ENCODE measurements around the gene HMX1. TPM values are rescaled to one million over a fixed set of nuclear protein-coding genes. Genes with fewer than 3 reads are reported as not detected.

The HMX1 gene
- total RNA-seq, 1 donor, result not detected

GRCh38 chr4:8886612-8887406 lies 15.2 kb upstream of the HMX1 start:
- no peak overlapping the region for H3K4me3 ChIP-seq (ENCODE audit: low read length)

GRCh38 chr4:8882239-8882638 lies 10.6 kb upstream of the HMX1 start:
- no peaks in the 10 kb centered on the region for H3K27me3 ChIP-seq (ENCODE audit: insufficient read depth, low read length)

More at GRCh38 chr4:8886612-8887406, 15.2 kb upstream of the HMX1 start:
- Histone ChIP-seq H3K27me3 (ENCODE audit: insufficient read depth, low read length) (peaks cover 31% of the 10 kb centered on the region), H3K9me3 (ENCODE audit: low read depth, low read length) (no peaks in the 10 kb centered on the region), H3K4me1 (ENCODE audit: insufficient read depth, low read length) (no peaks in the 10 kb centered on the region)

GRCh38 chr4:8880851-8881250 lies 9.2 kb upstream of the HMX1 start:
- Histone ChIP-seq H3K27me3 (ENCODE audit: insufficient read depth, low read length) (peaks cover 13% of the 10 kb centered on the region), H3K4me3 (ENCODE audit: low read length) (no peak overlapping the region), H3K4me1 (ENCODE audit: insufficient read depth, low read length) (no peaks in the 10 kb centered on the region), H3K9me3 (ENCODE audit: low read depth, low read length) (no peaks in the 10 kb centered on the region)

More at GRCh38 chr4:8882239-8882638, 10.6 kb upstream of the HMX1 start:
- Histone ChIP-seq H3K4me1 (ENCODE audit: insufficient read depth, low read length) (no peaks in the 10 kb centered on the region), H3K9me3 (ENCODE audit: low read depth, low read length) (no peaks in the 10 kb centered on the region), H3K4me3 (ENCODE audit: low read length) (no peak overlapping the region)

- Histone ChIP-seq H3K9me3 (ENCODE audit: low read depth, low read length) (no peaks in the 10 kb centered on the region), H3K27me3 (ENCODE audit: insufficient read depth, low read length) (peaks cover 24% of the 10 kb centered on the region), H3K4me3 (ENCODE audit: low read length) (no peak overlapping the region), H3K4me1 (ENCODE audit: insufficient read depth, low read length) (no peaks in the 10 kb centered on the region)
Measured at GRCh38 chr4:8879574-8879973, 7.9 kb upstream of the HMX1 start.

DNA sequence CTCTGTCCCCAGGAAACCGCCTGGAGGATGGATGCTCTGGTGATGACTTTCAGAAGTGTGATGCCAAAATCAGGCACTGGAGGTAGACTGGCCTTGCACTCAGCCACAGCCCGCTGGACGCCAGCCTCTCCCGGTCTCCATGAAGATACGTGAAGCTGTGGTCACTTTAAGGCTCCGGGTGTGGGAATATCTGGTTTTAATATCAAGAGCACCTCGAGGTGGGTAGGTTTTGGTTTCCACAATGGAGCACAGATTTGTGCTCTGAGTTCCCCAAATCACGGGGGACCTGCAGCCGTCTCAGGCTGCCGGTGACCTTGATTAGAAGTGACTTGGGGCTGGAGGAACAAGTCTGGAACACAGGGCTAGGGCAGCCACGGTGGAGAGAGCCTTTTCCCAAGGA lies 6.8 kb upstream of the HMX1 start:
- H3K4me3 ChIP-seq (ENCODE audit: low read length), result no peak overlapping the region
- no peaks in the 10 kb centered on the region for H3K4me1 ChIP-seq (ENCODE audit: insufficient read depth, low read length)
- no peaks in the 10 kb centered on the region for H3K9me3 ChIP-seq (ENCODE audit: low read depth, low read length)
- peaks cover 35% of the 10 kb centered on the region for H3K27me3 ChIP-seq (ENCODE audit: insufficient read depth, low read length)

- Histone ChIP-seq H3K4me3 (ENCODE audit: low read length) (no peak overlapping the region), H3K27me3 (ENCODE audit: insufficient read depth, low read length) (peaks cover 42% of the 10 kb centered on the region), H3K9me3 (ENCODE audit: low read depth, low read length) (no peaks in the 10 kb centered on the region), H3K4me1 (ENCODE audit: insufficient read depth, low read length) (no peaks in the 10 kb centered on the region)
Measured at GRCh38 chr4:8877780-8878040, 6.1 kb upstream of the HMX1 start.

GRCh38 chr4:8876982-8877779 lies 5.5 kb upstream of the HMX1 start:
- Histone ChIP-seq H3K9me3 (ENCODE audit: low read depth, low read length) (no peaks in the 10 kb centered on the region), H3K4me3 (ENCODE audit: low read length) (no peak overlapping the region), H3K4me1 (ENCODE audit: insufficient read depth, low read length) (no peaks in the 10 kb centered on the region), H3K27me3 (ENCODE audit: insufficient read depth, low read length) (peaks cover 47% of the 10 kb centered on the region)

GRCh38 chr4:8874896-8875680 lies 3.4 kb upstream of the HMX1 start:
- H3K4me1 ChIP-seq (ENCODE audit: insufficient read depth, low read length), result no peaks in the 10 kb centered on the region
- no peaks in the 10 kb centered on the region for H3K9me3 ChIP-seq (ENCODE audit: low read depth, low read length)
- H3K27me3 ChIP-seq (ENCODE audit: insufficient read depth, low read length), result peaks cover 54% of the 10 kb centered on the region

DNA sequence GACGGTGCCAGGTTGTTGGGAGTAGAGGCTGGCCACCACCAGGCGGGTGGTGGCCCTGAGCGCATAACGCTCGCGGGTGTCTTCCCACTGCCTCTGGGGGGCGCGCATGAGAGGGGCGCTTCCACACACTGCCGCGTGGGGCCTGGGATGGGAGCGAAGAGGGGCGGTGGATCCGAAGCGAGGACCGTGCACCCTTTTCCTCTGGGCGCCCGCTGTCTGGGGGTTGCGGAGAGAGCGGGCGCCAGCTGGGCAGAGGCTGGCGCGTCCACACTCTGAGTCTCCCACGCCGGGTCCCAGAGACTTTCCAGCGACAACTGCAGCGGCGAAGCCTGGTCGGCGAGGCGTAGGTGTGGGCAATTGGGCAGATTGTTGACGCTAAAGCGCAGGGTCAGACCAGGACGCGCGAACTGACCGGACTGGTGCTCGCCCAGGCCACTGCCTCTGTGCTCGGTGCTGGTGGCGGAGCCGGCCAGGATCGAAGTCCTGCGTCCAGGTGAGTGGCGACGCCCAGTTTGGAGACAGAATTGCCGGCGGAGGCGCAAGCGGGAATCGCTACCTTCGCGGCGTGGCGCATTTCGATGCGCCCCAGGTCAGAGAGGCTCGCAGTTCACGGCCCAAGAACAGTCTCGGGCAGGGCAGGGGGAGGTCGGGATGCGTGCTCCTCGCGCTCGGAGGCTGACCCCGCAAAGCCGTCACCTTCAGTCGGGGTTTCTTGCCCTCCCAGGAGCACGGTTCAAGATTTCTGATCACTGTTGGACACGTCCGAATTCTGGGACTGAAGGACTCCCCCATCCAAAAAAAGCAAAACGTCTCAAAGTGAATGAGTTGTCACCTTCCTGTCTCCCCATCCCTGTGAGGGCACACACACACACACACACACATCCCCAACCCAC lies 2.6 kb upstream of the HMX1 start:
- Histone ChIP-seq H3K4me1 (ENCODE audit: insufficient read depth, low read length) (no peaks in the 10 kb centered on the region), H3K4me3 (ENCODE audit: low read length) (no peak overlapping the region), H3K27me3 (ENCODE audit: insufficient read depth, low read length) (peaks cover 62% of the 10 kb centered on the region), H3K9me3 (ENCODE audit: low read depth, low read length) (no peaks in the 10 kb centered on the region)

More at GRCh38 chr4:8874896-8875680, 3.4 kb upstream of the HMX1 start:
- H3K4me3 ChIP-seq (ENCODE audit: low read length), result no peak overlapping the region

- Histone ChIP-seq H3K4me3 (ENCODE audit: low read length) (no peak overlapping the region), H3K27me3 (ENCODE audit: insufficient read depth, low read length) (peaks cover 72% of the 10 kb centered on the region), H3K9me3 (ENCODE audit: low read depth, low read length) (no peaks in the 10 kb centered on the region), H3K4me1 (ENCODE audit: insufficient read depth, low read length) (no peaks in the 10 kb centered on the region)
Measured at GRCh38 chr4:8872402-8873291, 1.0 kb upstream of the HMX1 start.

DNA sequence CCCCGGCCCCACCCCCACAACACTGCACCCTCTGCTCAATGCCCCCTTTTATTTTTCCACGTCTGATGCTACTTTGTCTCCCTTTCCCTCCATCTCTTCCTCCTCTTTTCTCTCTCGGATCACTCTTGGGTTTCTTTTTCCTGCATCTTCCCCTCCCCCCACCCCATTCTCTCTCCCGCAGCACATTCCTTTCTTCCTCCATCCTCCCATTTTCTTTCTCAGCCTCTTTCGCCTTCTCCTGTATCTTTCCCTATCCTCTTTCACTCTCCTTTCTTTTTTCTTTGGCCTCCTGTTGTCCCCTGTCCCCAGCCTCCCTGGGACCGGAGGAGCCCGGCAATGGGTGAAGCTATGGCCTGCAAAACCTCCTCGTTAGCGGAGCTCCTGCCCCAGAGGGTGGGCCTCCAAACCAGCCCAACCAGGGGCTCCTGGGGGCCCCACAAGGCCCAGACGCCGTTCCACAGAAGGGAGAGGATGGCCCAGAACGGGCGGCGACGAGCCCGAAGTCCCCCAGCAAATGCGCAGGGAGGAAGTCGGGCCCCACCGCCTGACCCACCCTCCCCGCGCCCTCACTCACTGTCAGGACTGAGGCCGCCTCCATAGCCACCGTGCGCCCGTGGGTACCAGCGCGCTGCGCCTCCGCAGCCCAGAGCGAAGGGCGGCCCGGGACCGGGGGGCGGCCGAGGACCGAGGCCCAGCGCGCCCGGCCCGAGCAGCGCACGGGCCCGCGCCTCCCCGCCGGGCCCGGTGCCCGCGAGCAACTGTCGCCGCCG lies 807 bp downstream of the HMX1 start:
- Histone ChIP-seq H3K4me1 (ENCODE audit: insufficient read depth, low read length) (no peaks in the 10 kb centered on the region), H3K27me3 (ENCODE audit: insufficient read depth, low read length) (peaks cover 74% of the 10 kb centered on the region), H3K9me3 (ENCODE audit: low read depth, low read length) (no peaks in the 10 kb centered on the region), H3K4me3 (ENCODE audit: low read length) (no peak overlapping the region)

- H3K4me1 ChIP-seq (ENCODE audit: insufficient read depth, low read length), result no peaks in the 10 kb centered on the region
- no peak overlapping the region for H3K4me3 ChIP-seq (ENCODE audit: low read length)
- no peaks in the 10 kb centered on the region for H3K9me3 ChIP-seq (ENCODE audit: low read depth, low read length)
- peaks cover 72% of the 10 kb centered on the region for H3K27me3 ChIP-seq (ENCODE audit: insufficient read depth, low read length)
Measured at GRCh38 chr4:8869898-8870646, 1.6 kb downstream of the HMX1 start.
